Measurements from ENCODE around the gene JAZF1.

DNA sequence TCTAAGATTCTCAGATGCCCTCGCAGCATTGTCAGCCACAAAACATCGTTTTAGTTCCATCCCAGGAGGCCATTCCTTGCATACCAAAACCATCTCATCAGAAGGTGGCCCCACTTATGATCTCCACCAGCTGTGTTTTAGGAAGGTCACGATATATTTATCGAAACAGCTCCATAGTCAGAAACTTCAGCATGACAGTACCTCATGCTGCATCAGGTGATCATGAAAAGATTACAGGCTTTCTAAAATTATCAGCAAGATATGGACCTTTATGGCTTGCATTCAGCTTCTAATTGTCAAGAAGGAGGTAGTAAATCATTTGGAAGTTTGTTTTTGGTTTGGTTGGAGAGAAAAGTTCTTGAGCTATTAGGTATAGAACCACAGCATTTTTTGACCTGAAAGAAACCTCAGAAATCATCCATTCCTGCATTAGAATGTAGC, 20.0 kb downstream of the JAZF1 start:
- TF ChIP-seq, protein P1, sequence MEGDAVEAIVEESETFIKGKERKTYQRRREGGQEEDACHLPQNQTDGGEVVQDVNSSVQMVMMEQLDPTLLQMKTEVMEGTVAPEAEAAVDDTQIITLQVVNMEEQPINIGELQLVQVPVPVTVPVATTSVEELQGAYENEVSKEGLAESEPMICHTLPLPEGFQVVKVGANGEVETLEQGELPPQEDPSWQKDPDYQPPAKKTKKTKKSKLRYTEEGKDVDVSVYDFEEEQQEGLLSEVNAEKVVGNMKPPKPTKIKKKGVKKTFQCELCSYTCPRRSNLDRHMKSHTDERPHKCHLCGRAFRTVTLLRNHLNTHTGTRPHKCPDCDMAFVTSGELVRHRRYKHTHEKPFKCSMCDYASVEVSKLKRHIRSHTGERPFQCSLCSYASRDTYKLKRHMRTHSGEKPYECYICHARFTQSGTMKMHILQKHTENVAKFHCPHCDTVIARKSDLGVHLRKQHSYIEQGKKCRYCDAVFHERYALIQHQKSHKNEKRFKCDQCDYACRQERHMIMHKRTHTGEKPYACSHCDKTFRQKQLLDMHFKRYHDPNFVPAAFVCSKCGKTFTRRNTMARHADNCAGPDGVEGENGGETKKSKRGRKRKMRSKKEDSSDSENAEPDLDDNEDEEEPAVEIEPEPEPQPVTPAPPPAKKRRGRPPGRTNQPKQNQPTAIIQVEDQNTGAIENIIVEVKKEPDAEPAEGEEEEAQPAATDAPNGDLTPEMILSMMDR (IDR thresholded peaks at IDR 0.05; ENCODE audit: low read length), result no peak
- no peak for TF ChIP-seq EZH2 (IDR thresholded peaks at IDR 0.05; ENCODE audit: borderline replicate concordance, low read length)

Data from OCI-LY1 (cell line).